COLO829 (cell line): ENCODE results near the gene CPZ.
"Not testable (repeated sequence)": the region's sequence is repeated elsewhere in the genome, so short reads cannot be mapped to it uniquely, and the experiment has no call there.

ENCODE experiments used
- DNase-seq: peaks from one replicate; pipeline ENCODE4 v3.0.0; 2012; ENCODE audit warnings: low spot score

Gene CPZ

GRCh38 chr4:8557151-8558076 is 35.2 kb upstream of the CPZ start:
- DNase-seq: no peak

- no peak for DNase-seq
Observed at GRCh38 chr4:8558080-8558960, 34.2 kb upstream of the CPZ start.

- no peak for DNase-seq
Observed at GRCh38 chr4:8559011-8559410, 33.6 kb upstream of the CPZ start.

- no peak for DNase-seq
Observed at GRCh38 chr4:8559524-8560264, 32.9 kb upstream of the CPZ start.

GRCh38 chr4:8560265-8561047 is 32.1 kb upstream of the CPZ start:
- no peak for DNase-seq

GRCh38 chr4:8564595-8564994 is 28.0 kb upstream of the CPZ start:
- DNase-seq: no peak

- no peak for DNase-seq
Observed at GRCh38 chr4:8568068-8568668, 24.4 kb upstream of the CPZ start.

- DNase-seq: no peak
Observed at GRCh38 chr4:8570201-8570600, 22.4 kb upstream of the CPZ start.

- DNase-seq: no peak
Observed at GRCh38 chr4:8571702-8572685, 20.6 kb upstream of the CPZ start.

GRCh38 chr4:8573266-8573665 is 19.3 kb upstream of the CPZ start:
- no peak for DNase-seq

- DNase-seq: no peak
Observed at GRCh38 chr4:8574796-8575370, 17.7 kb upstream of the CPZ start.

GRCh38 chr4:8575457-8575856 is 17.1 kb upstream of the CPZ start:
- DNase-seq: no peak

- not testable (repeated sequence) for DNase-seq
Observed at GRCh38 chr4:8576591-8576990, 16.0 kb upstream of the CPZ start.

- no peak for DNase-seq
Observed at GRCh38 chr4:8577046-8577445, 15.5 kb upstream of the CPZ start.

- no peak for DNase-seq
Observed at GRCh38 chr4:8577972-8578371, 14.6 kb upstream of the CPZ start.

- no peak for DNase-seq
Observed at GRCh38 chr4:8578717-8579116, 13.8 kb upstream of the CPZ start.

GRCh38 chr4:8579526-8580320 is 12.8 kb upstream of the CPZ start:
- DNase-seq: no peak

- DNase-seq: no peak
Observed at GRCh38 chr4:8580321-8581093, 12.1 kb upstream of the CPZ start, which contains the start of gene GPR78. GPR78 (plus strand) TSS chr4:8580392; CDS start chr4:8580983, 591 bp downstream.
